Activated T-cell treated with anti-CD3 and anti-CD28 coated beads, Interleukin-2, amount 50 U/mL, for 1 hour (primary cell): ENCODE measurements around the gene PRF1.

Experiments used
- DNase-seq: peaks from one replicate; pipeline ENCODE4 v3.0.0-alpha.2; 2020

Gene PRF1

DNA sequence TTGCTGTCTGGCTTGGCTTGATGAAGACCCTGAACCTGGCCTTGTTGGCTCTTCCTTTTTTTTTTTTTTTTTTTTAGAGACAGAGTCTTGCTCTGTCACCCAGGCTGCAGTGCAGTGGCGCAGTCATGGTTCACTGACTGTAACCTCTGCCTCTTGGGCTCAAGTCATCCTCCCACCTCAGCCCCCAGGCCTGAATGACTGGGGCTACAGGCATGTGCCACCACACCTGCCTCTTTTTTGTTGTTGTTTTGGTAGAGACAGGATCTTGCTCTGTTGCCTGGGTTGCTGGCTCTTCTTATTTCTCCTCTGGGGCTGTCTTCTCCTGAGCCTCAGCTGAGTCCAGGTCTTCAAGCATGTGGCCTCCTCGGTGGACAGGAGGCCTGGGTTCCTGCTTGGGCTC, 44.7 kb downstream of the PRF1 start:
- DNase-seq: no peak

DNA sequence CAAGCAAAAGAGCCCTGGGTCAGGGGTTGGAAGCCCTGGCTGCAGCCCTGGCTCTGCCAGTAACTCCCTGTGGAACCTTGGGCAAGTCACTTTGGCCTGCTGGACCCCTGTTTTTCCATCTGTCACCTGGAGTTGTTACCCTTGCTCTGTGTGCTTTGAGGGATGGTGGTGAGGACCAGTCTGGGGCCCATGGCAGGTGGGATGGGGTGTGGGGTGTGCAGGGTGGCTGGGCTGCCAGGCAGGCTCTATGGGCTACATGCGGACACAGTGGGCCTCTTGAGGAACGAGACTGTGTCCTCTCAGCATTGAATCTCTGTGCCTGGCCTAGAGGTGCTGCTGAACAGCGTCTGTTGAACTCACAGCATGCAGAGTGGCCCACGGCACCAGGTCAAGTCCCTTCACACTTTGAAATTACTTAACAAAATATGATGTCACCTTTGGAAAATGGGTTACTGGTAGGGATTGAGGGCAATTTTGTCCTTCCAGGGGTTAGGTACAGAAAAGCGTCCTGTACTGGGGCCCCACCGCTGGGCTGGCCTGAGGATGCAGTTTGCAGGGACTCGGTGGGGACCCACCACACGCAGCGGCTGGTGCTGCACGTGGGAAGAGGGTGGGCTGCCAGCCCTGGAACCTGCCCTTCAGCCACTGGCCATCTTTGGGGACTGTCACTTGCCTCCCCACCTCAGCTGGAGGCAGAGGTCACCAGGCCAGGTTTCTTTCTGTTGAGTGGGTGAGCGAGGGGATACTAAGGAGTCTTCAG, 45.3 kb downstream of the PRF1 start:
- DNase-seq: no peak

DNA sequence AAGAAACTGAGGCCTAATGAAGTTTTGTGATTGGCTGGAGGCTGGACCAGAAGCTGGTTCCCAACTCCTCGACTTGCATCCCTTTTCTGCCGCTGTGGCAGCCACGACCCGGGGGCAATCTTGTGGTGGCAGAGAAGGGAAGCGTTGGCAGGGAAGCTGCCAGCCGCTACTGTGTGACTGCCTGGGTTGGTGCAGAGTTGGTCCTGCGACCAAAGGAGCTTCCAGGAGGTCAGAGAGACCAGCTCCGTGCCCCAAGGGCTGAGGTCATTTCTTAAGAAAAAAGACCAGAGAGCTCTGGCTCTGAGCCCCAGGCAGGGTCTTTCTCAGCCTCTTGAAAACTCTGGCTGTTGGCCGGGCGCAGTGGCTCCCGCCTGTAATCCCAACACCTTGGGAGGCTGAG, 47.2 kb downstream of the PRF1 start:
- no peak for DNase-seq

DNA sequence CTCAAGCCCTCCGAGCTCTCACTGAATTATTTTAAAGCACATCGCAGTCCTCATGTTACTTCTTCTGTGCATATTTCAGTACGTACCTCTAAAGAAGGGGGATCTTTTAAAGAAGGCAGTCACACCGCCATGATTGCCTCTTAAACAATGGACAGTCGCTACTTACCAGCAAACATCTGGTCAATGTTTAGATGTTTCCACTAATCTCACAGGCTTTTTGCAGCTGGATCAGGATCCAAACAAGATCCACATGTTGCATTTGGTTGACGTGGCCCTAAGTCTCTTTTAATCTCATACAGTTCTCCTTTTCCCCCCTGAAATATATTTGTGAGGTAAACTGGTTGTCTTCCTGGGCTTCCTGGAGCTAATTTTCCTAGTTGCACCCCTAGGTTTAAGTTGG, 50.0 kb downstream of the PRF1 start:
- no peak for DNase-seq

DNA sequence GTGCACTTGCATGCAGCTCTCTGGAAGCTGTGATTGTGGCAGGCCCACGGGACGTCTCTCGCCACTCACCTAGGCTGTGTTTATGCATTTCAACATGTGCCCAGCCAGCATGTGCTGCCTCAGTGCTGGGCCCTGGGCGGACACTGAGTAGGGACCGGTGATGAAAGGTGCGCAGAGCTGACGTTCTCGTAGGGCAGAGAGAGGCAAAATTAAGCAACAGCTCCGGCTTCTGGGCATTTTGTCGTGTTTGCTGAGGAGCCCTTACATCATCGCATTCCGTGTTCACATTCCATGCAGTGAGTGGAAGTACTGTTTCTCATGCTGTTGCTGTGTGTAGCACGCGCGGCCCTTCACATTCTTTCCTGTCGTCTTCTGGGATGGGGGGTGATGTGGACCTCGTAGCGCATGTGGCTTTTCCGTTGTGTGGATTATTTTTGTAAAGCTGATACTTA, 50.5 kb downstream of the PRF1 start:
- no peak for DNase-seq

DNA sequence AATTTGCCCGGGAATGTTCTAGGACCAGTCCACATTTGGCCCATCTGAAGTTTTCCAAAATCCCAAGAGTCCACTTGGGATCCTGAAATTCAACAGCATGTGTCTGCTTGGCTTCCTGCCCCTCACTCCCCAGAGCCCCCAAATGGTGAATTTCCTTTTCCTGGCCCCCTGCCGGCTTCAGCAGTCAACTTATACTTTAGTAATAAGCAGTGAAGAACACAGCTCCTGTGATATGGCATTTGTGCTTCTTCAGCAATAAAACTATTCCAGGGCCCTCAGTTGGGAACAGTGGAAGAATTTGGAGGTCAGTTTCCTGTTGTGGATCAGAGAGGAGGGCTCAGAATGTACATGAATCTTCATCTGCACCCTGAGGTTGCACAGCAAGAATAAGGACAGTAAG, 51.1 kb downstream of the PRF1 start:
- no peak for DNase-seq

DNA sequence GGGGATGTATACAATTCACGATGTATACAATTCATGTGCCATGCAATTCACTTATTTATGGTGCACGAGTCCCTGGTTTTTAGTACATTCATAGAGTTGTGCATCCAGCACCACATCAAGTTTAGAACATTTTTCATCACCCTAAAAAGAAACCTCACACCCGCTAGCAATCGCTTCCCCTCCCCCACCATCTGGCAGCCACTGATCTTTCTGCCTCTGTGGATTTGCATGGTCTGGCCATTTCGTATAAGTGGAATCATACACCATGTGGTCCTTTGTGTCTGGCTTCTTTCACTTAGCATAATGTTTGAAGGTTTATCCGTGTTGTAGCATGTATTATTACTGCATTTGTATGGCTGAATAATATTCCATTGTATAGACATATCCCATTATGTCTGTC, 52.1 kb downstream of the PRF1 start:
- DNase-seq: no peak

DNA sequence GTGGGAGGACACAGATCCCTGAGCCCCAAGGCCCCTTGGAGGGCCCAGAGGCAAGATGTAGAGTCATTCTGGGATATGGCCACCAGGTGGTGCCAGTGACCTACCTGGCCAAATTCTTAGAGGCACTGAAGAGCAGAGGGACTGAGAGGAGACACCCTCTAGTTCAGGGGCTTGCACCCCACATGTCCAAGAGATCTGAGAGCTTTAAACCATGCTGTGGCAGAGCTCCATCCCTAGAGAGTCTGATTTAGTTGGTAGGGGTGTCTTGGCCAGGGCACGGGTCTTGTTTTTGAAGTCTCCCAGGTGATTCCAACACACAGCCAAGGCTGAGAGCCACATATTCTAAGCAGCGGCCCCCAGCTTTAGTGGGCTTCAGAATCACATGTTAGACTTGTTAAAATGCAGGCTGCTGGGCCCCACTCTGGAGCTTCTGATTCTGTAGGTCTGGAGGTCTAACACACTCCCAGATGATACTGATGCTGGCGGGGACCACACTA, 52.5 kb downstream of the PRF1 start:
- DNase-seq: peak; percentile 78

DNA sequence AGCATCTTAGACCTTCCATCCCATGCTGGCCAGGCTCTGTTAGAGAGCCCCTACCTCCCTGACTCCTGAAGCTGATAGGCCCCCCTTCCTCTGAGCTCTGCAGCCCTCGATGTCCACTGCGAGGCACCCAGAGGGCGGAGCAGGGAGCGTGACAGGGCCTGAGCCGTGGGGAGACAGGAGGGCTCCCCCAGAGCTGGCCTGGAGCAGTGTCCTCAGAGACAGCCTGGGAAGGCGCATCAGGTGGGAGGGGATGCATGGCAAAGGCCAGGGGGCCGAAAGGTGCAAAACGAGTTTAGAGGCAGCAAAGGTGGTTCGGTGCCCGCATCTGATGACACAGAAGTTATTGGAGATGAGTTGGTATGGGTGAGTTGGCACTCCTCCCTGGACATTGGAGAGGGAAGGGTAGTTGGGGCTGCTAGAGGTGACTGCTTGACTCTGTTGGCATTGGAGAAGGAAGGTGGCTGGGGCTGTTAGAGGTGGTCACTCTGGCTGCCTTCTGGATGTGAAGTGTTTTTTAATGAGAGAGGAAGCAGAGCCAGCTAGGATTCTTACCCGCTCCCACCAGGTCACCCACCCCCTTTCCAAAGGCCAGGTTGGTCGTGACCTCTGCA, 53.1 kb downstream of the PRF1 start:
- DNase-seq: no peak
